NCI-H187 (cell line): ENCODE results near the gene TCP10L.
"Not testable (repeated sequence)": the region's sequence is repeated elsewhere in the genome, so short reads cannot be mapped to it uniquely, and the experiment has no call there.

Experiments
- DNase-seq, 2 experiments: peaks; one replicate each; lab custom pipeline; 2025; lab: John Stamatoyannopoulos, UW

Gene TCP10L, protein sequence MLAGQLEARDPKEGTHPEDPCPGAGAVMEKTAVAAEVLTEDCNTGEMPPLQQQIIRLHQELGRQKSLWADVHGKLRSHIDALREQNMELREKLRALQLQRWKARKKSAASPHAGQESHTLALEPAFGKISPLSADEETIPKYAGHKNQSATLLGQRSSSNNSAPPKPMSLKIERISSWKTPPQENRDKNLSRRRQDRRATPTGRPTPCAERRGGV

DNA sequence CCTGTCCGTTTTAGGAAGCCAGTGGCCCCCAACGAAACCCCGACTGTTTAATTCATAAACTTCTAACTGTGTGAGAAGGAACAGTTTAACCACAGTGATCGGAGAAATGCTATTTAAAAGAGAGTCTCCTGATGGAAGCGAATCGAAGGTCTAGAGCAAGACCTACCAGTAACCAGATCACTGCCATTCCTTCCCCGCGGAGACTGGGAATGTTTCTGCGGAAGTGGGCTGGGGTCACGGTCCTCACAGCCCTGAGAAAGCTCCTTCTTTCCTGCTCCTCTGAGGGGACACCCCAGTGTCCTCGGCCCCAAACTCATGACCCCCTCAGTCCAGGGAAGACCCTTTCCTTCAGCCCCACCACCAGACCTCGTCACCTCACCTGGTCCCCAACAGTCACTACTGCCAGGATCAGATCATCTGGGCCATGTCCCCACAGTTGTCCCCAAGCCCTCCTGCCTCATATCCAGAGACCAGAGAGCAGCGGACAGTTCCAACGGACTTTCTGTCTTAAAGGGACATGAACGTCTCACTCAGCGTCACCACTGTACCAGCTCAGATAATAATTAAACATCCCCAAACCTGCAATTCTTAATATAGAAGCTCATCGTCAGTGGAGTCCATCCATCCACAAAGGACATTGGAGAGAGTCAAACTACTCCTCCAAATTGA is at the start of gene TCP10L:
TSS of gene TCP10L (minus strand) at position 482 of the 669 bp plus-strand sequence. CDS start 1,219 bp downstream, outside the sequence.
- DNase-seq = no peak

DNA sequence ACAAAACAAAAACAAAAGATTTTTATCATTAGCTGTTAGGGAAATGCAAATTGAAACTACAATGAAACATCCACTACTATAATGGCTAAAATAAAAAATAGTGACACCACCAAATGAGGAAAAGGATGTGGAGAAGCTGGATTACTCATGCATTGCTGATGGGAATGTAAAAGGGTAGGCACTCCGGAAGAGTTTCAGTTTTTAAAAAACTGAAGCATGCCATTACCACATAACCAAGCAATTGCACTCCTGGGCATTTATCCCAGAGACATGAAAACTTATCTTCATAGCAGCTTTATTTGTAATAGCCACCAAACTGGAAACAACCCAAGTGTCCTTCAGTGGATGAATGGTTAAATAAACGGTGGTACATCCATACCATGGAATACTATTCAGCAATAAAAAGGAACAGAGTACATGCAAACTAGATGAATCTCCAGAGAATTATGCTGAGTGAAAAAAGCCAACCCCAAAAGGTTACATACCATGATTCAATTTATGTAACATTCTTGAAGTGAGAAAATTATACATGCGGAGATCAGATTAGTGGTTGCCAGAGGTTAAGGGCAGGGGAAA is 41.4 kb upstream of the TCP10L start:
- no peak for DNase-seq

DNA sequence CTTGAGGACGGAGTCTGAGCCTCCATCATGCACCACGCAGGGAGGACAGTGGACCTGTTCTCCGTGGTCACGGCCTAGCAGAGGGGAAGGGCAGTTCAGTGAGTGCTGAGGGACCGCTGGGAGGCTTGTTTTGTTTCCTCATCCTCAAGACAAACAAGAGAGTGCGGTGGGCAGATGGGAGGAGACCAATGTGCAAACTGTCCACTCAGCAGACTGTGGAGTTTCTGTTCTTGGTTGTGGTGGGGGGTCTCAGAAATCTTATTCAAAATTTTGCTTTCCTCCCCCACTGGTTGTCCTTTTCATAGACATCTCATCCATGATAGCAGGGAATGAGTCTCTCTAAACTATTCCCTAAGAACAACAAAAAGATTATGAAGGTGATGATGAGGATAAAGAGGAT is 32.9 kb upstream of the TCP10L start:
- not testable (repeated sequence) for DNase-seq

DNA sequence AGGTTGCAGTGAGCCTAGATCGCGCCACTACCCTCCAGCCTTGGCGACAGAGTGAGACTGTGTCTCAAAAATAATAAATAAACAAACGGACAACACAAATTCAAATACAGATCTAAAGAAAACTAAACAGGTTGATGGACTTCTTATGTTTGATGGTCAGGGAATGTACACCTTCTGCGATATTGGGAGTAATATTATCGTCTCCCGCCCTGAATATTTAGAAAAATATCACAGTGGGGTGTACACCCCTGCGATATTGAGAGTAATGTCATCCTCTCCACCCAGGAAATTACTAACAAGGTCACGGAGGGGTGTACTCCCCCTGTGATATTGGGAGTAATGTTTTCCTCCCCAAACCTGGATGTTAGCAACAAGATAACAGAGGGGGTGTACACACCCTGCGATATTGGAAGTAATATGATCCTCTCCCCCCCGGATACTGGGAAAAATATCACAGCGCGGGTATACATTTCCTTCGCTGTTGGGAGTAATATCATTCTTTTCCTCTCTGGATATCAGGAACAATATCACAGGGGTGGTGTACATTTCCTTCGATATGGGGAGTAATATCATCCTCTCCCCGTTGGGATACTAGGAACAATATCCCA is 28.2 kb upstream of the TCP10L start:
- DNase-seq = no peak

DNA sequence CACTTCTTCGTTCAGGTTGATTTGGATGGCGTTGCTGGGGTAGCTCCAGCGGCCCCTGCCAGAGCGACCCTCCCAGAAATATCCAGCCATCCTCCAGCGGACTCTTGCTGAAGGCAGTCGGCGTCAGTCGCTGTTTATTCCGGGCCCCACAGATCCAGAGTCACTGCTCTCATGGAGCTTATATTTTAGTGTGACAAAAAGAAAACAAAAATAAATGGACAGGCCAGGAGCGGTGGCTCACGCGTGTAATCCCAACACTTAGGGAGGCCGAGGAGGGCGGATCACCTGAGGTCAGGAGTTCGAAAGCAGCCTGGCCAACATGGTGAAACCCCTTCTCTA is 27.6 kb upstream of the TCP10L start:
- no peak for DNase-seq

DNA sequence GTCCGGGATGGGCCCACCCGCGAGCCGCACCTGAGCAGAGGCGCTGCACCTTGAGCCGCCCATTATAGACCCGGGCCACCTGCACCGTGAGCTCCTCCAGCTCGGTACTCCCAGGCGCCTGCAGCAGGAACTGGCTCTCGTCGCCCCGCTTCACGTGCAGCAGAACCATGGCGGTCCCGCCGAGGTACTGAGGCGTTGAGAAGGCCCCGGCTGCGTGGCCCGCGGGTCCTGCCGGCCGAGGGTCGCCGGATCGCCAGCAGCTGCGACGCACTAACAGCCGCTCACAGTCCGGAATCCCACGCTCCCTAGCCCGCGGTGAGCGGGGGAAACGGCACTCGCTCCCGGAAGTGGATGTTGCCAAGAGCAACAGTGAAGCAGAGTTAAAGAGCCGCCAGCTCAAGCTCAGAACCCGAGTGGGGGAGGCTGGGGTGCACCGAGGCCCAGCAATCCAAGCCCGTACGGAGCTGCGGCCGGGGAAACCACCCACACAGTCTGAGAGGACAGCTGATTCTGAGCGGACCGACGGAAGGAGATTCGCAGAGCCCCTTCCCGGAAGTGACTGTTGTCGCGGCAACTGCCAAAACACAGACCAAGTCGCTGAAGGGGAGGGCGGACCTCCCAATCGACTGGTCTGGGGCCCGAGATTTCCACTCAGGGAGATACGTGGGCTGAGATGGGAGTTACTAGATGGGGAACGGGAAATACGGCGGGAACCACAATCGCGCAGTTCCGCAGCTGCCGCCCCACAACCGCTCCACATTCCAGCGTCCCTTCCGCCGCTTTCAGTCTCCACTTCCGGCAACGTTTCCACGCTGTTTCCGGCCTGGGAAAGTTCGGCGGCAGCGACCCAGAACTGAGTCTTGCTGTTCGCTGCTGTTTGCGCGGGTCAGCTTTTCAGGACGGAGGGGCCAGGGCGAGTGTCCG is 27.0 kb upstream of the TCP10L start, which contains the start of gene CFAP298:
TSS of gene CFAP298 (minus strand) at position 303 of the 924 bp plus-strand sequence. CDS start at position 169, 134 bp downstream.
- peak; percentile 75 to 95 for DNase-seq

DNA sequence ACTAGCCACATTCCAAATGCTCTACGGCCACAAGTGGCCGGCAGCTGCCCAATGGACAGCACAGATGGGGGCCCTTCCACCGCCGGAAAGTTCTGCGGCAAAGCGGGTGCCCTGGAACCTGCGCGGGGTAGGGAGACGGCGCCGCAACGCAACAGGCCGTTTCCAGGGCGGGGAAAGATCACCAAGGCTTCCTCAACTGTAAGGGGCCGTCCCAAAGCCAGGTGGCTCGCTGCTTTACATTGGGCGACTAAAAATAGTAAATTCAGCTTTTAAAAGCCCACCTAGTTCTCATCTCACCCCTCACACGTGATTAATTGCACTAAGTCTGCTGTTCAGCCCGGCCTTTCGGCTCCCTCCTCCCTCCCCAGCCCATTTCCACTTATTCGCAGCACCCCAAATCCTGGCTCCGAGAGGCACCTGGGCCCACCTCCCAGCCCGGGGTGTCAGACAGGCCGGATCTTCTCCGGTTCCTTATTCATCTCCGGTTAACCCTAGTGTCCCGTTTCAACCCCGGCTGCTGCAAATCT is 26.2 kb upstream of the TCP10L start:
- no peak for DNase-seq

DNA sequence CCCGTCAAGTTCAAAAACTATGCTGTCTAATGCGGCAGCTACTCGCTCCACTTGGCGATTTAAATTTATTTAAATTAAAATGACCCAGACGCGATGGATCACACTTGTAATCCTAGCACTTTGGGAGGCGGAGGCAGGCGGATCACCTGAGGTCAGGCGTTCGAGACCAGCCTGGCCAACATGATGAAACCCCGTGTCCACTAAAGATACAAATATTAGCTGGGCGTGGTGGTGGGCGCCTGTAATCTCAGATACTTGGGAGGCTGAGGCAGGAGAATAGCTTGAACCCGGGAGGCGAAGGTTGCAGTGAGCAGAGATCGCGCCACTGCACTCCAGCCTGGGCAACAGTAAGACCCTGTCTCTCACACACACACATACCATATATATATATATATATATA is 25.6 kb upstream of the TCP10L start:
- DNase-seq = not testable (repeated sequence)

DNA sequence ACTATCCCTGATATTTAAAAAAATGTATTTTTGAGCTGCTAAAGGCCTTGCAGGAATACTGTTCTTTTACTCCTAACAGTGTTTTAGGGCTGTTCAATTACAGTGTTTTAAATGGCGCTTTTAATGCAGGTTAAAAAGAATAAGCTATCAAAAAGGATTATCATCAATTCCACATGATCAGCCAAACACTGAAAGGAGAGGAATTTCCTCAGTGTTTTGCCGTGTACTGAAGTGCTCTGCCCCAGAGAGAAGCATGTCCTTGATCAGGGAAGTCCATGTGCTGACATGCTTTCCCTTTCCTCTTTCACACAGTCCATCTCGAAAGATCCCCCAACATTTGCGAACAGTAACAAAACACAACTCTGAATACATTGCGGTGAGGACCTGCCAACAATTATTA is 23.5 kb upstream of the TCP10L start:
- no peak for DNase-seq

DNA sequence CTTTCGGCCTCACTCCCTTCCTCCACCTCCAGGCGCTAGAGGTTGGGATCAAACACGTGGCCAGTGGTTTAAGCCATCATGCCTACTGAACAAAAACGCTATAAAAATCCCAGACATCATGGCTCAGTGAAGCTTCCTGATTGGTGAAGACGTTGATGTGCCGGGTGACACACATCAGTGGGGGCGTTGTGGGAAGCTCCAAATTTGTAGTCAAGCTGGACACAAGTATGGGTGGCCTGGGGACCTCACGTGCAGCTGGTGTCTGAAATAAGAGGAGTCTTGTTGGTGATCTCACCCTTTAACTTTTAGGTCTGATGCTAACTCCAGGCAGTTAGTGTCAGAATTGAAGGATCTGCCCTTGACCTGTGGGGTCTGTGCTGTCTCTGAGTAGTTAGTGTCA is 20.1 kb upstream of the TCP10L start:
- DNase-seq = no peak

DNA sequence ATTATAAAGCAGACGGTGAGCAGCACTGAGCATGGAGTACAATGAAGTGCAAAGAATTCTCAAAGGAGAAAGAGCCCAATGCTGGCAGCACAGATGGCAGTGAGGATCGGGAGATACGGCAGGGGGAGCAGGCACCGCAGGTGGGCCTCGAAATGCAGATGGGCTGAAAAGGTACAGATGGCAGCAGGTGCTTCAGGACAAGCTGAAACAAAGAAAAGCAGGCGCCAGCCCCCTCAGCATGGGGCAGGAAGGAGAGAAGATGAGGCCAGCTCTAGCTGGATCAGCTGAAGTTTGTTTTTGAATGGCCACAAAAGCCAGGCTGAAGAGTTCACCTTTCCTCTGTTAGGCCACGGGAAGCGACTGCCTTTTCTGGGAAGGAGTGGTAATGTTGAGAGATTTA is 19.1 kb upstream of the TCP10L start:
- DNase-seq = no peak

DNA sequence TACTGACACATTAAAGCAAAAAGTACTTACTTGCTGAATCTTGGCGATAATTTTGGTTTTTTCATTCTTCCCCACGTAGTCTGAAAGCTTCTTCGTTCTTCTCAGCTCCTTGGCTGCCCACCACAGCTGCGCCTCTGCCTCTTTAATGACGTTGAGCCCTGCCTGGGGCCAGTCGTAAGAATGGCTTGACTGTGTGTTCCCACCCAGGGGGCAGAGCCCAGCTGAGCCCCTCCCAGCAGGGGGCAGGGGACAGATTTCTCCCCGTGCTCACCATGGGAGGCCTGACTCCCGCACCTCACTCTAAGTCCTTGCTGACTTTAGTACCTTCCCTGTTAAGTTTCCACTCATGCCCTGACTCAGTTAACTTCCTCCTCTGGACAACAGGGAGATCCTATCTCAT is 17.8 kb upstream of the TCP10L start:
- no peak for DNase-seq

DNA sequence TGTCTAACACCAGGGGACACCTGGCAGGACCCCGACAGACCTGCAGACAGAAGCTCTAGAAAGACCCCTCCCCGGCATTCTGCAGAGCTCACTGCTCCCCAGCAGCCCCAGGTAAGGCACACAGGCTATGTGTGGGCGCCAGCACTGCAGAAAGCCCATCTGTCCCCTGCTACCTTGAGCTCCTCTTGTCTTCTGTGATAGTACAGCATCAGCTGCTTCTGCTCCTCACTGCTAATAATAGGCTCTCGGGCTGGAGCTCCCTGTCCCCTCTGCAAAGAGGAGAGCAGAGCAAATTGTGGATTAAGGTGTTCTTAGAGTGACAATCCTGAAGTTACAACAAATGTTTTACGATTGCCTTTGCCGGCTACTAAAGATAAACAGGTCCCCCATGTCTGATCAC is 16.8 kb upstream of the TCP10L start:
- DNase-seq = no peak

DNA sequence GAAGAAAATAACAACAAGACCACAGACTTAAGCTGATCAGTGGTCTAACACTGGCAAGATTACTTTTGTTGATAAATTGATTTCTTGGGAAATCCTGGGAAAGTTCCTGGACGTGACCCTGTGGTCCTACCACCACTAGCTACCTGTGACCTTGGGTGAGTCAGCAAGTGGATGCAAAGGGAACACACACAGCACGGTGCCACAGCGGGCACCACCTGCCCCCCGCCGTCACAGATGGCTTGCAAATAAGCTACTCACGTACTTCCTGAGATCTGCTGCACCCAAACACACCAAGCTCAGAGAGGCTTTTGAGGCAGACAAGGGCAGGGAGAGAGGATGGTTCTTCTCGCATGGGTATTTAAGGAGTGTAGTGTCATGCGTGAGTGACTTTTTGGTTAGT is 14.2 kb upstream of the TCP10L start:
- no peak for DNase-seq

DNA sequence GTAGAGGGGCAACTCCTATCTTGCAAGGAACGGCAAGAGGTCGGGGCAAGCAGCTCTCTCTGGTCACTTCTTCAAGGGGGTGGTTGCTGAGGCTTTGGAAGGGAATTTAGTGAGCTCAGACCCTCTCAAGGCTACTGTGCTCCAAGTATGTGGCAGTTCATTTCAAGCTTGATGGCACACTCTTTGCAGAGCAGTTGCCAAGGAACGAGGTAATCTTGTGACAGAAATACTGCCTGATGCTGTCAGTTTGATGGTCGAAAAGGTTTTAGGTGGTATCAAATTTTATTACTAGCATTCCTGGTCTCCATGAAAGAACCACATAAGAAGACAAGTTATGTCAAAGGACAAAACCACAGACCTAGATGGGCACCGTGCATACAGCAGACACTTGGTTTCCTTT is 13.8 kb upstream of the TCP10L start:
- no peak for DNase-seq

DNA sequence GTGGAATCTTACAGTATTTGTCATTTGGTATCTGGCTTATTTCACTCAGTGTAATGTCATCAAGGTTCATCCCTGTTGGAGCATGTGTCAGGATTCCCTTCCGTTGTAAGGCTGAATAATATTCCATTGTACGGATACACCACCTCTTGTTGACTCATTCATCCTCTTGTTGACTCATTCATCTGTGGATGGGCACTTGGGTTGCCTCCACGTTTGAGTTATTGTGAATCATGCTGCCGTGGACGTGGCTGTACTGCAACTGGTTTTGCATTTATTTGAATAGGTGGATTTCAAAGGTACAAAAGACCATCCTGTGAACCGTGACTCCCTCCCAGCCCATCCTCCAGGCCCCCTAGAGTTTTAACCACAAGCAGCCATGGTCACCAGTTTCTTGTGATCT is 11.9 kb upstream of the TCP10L start:
- no peak for DNase-seq

DNA sequence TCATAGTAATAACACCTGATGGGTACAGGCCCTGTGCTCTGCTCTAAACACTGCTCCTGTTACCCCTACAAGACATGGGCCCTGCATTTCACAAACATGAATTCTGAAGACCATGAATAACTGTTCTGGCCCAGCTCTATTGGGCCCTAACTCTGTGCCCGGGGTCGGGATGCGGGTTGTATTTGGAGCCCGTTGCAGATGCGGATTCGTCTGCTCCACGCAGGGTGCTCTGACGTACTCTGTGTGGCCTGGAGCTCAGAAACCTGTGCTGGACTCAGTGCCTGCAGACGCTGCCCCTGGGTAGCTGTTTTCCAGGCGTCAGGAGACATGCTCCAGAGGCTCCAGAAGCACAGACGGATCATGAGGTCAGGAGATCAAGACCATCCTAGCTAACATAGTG is 10.1 kb upstream of the TCP10L start:
- DNase-seq = no peak

DNA sequence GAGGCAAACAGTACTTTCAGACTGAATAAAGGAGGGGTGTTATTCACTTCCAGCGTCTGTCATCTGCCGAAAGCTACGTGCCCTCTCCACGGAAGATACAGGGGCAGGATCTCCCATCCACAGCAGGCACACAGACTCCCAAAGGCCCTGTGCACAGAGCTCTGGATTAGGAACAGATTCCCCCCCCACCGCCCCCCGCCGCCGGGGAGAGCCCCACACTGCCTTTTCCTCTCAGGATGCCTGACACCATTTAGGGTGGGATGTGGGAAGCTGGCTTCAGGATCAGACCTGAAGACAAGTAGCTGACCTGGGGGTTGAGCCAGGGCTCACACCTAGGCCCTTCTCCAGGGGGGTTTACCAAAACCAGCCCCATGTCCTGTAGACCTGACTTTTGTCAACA is 8.4 kb upstream of the TCP10L start:
- no peak for DNase-seq

DNA sequence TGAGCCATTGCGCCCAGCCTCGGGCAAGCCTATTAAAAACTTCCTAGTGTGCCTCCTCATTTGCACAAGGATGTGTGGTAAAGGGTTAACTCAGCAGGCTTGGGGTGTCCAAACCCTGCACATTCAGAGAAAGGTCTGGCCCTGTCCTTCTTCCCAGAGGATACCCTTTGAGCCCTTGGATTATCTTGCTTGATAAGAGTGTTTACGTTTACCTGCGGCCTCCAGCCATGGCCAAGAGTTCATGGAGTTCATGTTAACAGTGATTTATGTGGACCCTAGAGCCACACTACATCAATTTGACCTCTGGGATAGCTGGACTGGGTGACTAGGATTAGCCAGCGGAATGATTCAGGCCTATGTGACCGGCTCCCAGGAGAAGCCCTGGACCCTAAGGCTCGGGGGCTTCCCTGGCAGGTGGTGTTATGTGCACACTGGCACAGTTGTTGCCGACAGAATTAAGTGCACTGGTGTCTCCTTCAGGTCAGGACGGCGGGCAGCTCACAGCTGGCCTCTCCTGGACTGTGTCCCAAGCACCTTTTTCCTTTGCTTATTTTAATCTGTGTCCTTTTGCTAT is 7.7 kb upstream of the TCP10L start:
- no peak for DNase-seq

DNA sequence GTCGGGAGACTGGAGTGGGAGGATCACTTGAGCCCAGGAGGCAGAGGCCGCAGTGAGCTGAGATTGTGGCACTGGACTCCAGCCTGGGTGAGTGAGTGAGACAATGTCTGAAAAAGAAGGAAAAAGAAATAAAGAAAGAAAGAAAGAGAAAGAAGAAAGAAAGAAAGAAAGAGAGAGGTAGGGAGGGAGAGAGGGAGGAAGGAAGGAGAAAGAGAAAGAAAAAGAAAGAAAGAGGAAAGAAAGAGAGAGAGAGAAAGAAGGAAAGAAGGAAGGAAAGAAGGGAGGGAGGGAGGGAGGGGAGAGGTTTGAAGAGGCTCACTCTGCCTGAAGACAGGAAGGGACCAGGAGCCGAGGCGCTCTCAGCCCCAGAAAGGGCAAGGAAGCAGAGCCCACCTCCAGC is 4.8 kb upstream of the TCP10L start:
- DNase-seq = no peak

DNA sequence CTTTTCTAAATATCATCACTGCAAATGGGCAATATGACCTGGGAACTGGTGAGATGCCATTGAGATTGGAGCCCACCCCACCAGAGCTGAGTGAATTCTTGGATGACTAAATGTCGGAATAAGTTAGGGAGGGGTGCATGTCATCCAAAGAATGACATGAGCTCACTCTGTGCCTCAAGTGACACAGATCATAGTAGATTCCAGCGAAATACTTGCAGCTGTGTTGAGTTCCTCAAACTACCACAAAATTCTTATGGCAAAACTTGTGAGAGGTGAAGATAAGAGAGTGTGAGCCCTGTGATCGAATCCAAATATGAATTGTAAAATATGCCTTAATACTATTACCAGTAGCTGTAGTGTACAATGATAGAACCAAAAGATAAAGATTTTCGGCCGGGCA is 2.3 kb upstream of the TCP10L start:
- DNase-seq = no peak

DNA sequence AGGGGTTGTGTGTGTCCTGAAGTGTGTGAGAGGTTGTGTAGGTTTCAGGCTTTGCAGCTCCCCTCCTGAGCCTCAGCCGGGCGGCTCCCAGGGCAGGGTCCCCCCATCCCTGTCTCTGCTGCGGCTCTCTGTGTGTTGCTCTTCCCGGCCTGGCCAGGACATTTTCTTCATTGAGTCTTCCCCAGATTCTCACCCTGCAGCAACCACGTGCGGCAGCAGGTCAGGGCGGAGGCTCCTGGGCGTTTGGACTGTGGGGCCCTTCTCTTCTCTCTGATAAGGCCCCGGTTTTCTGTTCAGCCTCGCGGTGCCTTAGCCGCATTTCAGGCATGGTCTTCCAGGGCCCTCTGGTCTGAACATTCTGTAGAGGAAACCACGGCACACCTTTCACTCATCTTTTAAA is 1.8 kb upstream of the TCP10L start:
- DNase-seq = no peak
